HG03439 (cell line): ENCODE results near the gene IPO11.
"Not testable (repeated sequence)": the region's sequence is repeated elsewhere in the genome, so short reads cannot be mapped to it uniquely, and the experiment has no call there.

Experiments
- ATAC-seq: cut with Tn5 transposase; IDR thresholded peaks from one replicate; pipeline ENCODE4 v1.9.1; 2021; ENCODE audit warnings: mild to moderate bottlenecking, moderate library complexity; ENCODE audit not compliant: unreplicated experiment

The IPO11 gene

GRCh38 chr5:62509806-62510205 lies 97.2 kb downstream of the IPO11 start:
- ATAC-seq = no peak

GRCh38 chr5:62513085-62513484 lies 100.5 kb downstream of the IPO11 start:
- not testable (repeated sequence) for ATAC-seq

DNA sequence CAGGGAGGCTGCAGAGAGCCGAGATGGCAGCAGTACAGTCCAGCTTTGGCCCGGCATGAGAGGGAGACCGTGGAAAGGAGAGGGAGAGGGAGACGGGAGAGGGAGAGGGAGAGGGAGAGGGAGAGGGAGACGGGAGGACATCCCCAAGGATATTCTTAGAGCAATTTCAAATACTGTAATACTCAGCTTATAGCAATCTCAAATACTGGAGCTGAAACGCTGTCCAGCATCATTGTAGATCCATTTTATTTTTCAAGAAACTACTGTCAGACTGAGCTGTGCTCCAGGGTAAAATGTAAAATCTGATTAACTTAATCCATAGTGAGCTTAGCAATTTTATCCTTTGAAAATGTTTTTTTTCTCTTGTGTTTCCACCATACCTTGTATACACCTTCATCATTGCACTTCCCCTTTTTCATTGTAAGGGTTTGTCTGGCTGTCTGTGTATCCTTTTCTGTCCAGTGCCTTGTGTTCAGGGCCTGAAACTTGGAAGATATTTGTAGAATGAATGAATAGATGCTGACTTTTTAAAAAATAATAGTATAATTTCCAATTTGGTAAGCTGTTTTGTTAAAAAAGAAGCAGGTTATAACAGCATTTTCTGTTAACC lies 102.1 kb downstream of the IPO11 start:
- no peak for ATAC-seq

GRCh38 chr5:62520812-62521211 lies 108.2 kb downstream of the IPO11 start:
- ATAC-seq = not testable (repeated sequence)

- ATAC-seq = no peak
Measured at GRCh38 chr5:62521319-62521718, 108.8 kb downstream of the IPO11 start.

GRCh38 chr5:62522811-62523210 lies 110.2 kb downstream of the IPO11 start:
- ATAC-seq = no peak

GRCh38 chr5:62533597-62533996 lies 121.0 kb downstream of the IPO11 start:
- ATAC-seq = no peak

DNA sequence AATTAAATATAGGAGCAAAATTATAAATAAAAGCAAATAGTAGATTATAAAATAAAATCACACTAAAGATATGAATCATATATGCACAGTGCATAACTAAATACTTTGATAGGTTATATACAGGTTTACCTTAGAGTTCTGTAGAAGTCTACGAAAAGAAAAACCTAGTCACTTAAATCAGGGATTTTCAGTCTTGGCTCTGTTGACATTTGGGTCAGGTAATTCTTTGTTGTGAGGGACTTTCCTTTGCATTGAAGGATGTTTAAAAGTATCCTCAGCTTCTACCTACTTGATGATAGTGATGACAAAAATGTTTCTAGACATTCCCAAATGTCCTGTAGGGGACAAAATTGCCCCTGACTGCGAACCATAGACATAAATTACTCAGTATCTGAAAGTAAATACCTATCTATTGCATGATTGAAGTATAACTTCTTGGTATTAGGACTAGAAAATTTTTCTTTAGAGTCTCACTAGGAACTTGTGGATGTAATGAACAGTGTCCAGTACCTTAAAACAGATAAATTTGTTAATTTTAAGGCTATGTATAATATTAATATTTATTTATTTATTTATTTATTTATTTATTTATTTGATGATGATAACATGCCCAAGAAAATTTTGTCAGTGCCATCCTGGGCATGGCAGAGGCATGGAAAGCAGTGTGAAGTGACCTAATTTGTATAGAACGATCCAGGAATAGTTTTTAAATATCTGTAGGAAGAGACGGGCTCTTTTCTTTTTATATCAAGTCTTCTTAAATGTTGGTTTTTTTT lies 122.1 kb downstream of the IPO11 start:
- ATAC-seq = no peak

DNA sequence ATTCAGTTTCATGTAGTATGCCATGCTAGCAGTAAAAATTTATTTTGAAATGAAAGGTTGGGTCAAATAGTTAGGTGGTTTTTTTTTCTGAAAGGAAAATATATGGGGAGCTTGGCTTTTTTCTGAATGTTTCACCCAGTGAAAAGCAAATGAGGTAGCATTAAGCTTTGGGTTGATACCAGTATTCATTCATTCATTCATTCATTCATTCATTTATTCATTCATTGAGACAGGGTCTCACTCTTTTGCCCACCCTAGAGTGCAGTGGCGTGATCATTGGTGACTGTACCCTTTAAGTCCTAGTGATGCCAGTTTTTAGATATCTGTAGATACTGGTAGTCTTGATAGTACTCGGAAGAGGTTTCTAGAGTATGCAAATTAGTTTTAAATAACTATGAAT lies 123.7 kb downstream of the IPO11 start:
- no peak for ATAC-seq

DNA sequence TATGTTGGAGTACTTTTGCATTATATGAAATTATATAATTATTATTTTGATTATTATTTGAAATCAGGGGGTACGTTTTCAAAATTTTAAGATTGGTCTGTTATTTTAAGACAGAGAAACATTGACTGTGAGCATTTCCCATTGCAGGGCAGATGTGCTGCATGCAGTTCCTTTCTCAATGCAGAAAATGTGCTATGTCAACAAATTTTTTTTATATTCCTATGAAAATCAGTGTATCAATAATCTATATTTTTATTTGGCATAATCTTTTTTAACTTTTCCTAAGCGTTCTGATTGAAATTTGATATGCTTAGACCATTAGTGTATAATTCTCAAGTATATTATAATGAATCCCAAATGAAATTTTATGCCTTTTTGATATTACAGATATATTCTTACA lies 124.2 kb downstream of the IPO11 start:
- ATAC-seq = no peak

GRCh38 chr5:62538017-62538942 lies 125.7 kb downstream of the IPO11 start:
- ATAC-seq = no peak

DNA sequence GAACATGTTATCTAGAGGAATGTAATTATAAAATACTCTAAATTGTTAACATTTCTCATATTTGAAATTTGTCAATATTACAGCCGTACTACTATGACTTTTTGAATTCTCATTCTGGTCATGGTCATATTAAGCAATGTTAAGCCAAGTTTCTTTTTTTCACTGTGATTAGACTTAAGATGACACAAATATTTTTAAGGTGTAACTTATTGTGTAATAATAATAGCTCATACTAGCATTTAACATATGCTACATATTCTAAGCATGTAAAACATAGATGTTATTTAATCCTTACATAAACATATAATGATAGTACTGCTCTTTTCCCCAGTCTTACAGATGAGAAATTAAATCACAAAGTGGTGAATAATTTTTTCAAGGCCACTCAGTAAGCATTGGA lies 130.2 kb downstream of the IPO11 start:
- no peak for ATAC-seq

DNA sequence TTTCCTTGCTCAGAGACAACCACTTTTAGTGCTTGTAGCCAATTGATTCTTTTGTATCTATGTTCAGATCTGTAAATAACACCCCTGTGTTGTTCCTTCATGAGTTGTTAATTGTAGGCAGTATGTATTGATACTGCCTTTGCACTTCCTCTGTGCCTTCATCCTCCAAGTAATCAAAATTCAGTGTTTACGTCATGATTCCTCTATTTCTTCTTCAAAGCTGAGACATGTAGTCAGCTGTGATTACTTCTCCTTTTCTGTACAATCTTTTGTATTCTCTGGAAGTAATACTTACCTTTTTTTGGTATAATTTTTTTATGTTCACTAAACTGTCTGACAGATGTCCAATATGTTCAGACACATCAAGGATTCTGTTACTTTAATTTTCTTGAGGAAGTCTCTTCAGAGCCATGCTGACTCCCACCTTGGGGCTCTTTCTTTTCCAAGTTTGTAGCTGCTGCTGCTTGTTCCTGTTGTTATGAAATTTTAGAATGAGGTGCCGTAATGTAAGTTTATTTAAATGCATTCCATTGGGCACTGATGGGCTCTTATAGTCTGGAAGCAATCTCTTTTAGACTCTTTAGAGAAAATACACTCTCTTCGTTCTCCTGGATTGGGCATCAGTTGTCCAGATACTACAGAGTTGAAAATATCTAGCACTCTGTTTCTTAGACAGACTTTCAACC lies 135.5 kb downstream of the IPO11 start:
- no peak for ATAC-seq

GRCh38 chr5:62550103-62550502 lies 137.5 kb downstream of the IPO11 start:
- ATAC-seq = no peak

DNA sequence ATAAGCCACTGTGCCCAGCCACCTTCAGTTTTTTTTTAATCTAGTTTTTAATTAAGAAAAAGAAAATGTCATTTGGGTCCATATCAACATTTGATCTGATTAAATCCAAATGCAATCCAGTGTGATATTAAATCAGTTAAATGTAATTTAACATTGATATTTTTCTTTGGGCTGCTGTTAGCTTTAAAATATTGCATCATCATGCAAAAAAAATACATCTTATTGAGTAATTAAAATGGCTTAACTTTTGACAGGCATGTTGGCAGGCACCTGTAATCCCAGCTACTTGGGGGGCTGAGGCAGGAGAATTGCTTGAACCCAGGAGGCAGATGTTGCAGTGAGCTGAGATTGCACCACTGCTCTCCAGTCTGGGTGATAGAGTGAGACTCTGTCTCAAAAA lies 143.4 kb downstream of the IPO11 start:
- ATAC-seq = no peak

DNA sequence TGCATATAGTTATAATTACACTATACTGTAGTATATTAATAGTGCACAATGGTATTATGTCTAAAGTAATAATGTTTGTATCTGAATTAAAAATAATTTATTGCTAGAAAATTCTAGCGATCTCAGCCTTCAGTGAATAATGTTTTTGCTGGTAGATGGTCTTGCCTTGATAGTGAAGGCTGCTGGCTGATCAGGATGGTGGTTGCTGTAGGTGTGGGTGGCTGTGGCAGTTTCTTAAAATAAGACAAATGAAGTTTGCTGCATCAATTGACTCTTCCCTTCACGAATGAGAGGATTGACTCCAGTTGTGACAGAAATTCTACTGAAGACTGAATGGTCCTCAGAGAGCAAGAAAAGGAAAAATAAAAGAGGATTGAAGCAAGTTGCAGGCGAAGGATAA lies 146.4 kb downstream of the IPO11 start:
- ATAC-seq = no peak

GRCh38 chr5:62560786-62561185 lies 148.2 kb downstream of the IPO11 start:
- no peak for ATAC-seq

GRCh38 chr5:62561896-62562295 lies 149.3 kb downstream of the IPO11 start:
- no peak for ATAC-seq

DNA sequence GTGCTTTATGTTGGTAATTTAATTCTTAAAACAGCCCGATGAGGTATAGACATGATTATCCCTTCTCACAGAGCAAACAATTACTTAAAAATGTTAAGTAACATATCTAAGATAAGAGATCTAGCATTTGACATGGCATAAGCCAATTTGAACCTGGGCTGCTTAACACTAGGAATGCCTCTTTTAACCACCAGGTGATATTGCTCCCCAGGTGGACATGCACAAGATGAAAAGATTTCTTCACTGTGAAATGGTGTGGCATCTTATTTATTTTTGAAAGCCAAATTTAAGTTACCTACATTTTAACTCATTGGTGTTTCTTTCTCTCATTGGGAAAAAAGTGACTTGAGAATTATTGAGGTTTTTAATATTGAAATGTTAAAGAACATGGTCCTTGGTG lies 150.3 kb downstream of the IPO11 start:
- ATAC-seq = no peak

- ATAC-seq = no peak
Measured at GRCh38 chr5:62564101-62564500, 151.5 kb downstream of the IPO11 start.

DNA sequence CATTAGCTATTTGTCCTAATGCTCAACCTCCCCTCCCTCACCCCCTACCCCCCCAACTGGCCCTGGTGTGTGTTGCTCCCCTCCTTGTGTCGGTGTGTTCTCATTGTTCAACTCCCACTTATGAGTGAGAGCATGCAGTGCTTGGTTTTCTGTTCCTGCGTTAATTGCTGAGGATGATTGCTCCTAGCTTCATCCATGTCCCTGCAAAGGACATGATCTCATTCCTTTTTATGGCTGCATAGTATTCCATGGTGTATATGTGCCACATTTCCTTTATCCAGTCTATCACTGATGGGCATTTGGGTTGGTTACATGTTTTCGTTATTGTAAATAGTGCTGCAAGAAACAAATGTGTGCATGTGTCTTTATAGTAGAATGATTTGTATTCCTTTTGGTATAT lies 153.2 kb downstream of the IPO11 start:
- not testable (repeated sequence) for ATAC-seq
